ENCODE results near the gene SSMEM1. TPM values are rescaled to one million over a fixed set of nuclear protein-coding genes. Genes with fewer than 3 reads are reported as not detected.
"Not testable (repeated sequence)": the region's sequence is repeated elsewhere in the genome, so short reads cannot be mapped to it uniquely, and the experiment has no call there.

The SSMEM1 gene
- total RNA-seq, 1 donor from 2014 or later = not detected

DNA sequence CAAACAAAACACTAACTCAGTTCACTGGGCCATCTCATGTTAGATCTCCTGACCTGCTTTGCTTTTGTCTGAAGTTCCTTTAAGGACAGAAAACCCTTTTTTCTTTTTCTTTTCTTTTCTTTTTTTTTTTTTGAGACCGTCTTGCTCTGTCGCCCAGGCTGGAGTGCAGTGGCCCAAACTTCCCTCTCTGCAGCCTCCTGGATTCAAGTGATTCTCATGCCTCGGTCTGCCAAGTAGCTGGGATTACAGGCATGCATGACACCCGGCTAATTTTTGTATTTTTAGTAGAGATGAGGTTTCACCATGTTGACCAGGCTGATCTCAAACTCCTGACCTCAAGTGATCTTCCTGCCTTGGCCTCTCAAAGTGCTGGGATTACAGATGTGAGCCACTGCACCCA, 28.7 kb downstream of the SSMEM1 start:
- intact Hi-C loops (cut with DNase I); DNase-seq (ENCODE audit: low spot score): not testable (repeated sequence)

DNA sequence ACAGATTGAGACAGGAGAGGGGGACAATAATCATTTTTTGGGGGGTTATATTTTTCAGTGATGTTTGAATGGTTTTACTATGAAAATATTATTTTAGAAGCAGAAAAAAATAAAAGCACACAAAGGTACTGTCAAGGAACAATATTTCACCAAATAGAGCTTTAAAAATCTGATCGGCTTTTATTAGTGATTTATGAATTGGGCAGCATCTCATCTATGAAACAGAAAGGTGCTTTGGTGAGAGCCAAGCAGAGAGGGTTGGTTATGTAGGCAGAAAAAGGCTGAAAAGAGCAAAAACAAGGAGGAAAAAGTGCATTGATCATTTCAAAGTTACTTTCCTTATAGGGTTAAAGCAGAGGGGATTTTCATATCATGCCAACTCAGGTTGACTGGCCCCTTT, 32.6 kb downstream of the SSMEM1 start:
- DNase-seq (ENCODE audit: low spot score) = no peak
- intact Hi-C loops (cut with DNase I) = no loop called here

- intact Hi-C loops (cut with DNase I) = loop anchor here (2.0 kb wide), 1 partner anchor 480 kb away; no protein-coding TSS in a partner anchor
- DNase-seq (ENCODE audit: low spot score) = no peak
These were observed 34.7 kb downstream of the SSMEM1 start for GRCh38 chr7:130242198-130243014.

DNA sequence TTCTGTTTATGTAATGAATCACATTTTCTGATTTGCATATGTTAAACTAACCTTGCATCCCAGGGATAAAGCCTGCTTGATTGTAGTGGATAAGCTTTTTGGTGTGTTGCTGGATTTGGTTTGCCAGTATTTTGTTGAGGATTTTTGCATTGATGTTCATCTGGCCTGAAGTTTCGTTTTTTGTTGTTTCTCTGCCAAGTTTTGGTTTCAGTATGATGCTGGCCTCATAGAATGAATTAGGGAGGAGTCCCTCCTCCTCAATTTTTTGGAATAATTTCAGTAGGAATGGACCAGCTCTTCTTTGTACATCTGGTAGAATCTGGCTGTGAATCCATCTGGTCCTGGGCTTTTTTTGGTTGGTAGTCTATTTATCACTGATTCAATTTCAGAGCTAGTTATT, 35.8 kb downstream of the SSMEM1 start:
- intact Hi-C loops (cut with DNase I) = loop anchor here (2.0 kb wide), 1 partner anchor 479 kb away; no protein-coding TSS in a partner anchor

DNA sequence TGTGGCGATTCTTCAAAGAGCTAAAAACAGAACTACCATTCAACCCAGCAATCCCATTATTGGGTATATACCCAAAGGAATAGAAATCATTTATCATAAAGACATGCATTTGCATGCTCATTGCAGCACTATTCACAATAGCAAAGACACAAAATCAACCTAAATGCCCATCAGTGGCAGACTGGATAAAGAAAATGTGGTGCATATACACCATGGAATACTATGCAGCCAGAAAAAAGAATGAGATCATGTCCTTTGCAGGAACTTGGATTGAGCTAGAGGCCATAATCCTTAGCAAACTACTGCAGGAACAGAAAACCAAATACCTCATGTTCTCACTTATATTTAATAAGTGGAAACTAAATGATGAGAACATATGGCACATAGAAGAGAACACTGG, 38.8 kb downstream of the SSMEM1 start:
- intact Hi-C loops (cut with DNase I) = not testable (repeated sequence)

More for the DNA sequence above, 35.8 kb downstream of the SSMEM1 start:
- DNase-seq (ENCODE audit: low spot score) = not testable (repeated sequence)

DNA sequence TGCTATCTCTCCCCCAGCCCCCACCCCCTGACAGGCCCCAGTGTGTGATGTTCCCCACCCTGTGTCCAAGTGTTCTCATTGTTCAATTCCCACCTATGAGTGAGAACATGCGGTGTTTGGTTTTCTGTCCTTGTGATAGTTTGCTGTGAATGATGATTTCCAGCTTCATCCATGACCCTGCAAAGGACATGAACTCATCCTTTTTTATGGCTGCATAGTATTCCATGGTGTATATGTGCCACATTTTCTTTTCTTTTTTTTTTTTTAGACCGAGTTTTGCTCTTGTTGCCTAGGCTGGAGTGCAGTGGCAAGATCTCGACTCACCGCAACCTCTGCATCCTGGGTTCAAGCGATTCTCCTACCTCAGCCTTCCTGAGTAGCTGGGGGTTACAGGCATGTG, 41.2 kb downstream of the SSMEM1 start:
- intact Hi-C loops (cut with DNase I); DNase-seq (ENCODE audit: low spot score): not testable (repeated sequence)

More for the DNA sequence above, 38.8 kb downstream of the SSMEM1 start:
- not testable (repeated sequence) for DNase-seq (ENCODE audit: low spot score)

- DNase-seq (ENCODE audit: low spot score); intact Hi-C loops (cut with DNase I): not testable (repeated sequence)
These were observed 42.0 kb downstream of the SSMEM1 start for GRCh38 chr7:130249626-130250025.

DNA sequence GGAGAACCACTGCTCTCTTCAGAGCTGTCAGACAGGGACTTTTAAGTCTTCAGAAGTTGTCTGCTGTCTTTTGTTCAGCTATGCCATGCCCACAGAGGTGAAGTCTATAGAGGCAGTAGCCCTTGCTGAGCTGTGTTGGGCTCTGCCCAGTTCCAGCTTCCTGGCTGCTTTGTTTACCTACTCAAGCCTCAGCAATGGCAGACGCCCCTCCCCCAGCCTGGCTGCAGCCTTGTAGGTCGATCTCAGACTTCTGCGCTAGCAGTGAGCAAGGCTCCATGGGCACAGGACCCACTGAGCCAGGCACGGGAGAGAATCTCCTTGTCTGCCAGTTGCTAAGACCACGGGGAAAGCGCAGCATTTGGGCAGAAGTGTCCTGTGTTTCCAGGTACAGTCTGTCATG, 46.9 kb downstream of the SSMEM1 start:
- intact Hi-C loops (cut with DNase I) = no loop called here
- no peak for DNase-seq (ENCODE audit: low spot score)

GRCh38 chr7:130256704-130257103, 49.0 kb downstream of the SSMEM1 start:
- no peak for DNase-seq (ENCODE audit: low spot score)
- intact Hi-C loops (cut with DNase I) = no loop called here

DNA sequence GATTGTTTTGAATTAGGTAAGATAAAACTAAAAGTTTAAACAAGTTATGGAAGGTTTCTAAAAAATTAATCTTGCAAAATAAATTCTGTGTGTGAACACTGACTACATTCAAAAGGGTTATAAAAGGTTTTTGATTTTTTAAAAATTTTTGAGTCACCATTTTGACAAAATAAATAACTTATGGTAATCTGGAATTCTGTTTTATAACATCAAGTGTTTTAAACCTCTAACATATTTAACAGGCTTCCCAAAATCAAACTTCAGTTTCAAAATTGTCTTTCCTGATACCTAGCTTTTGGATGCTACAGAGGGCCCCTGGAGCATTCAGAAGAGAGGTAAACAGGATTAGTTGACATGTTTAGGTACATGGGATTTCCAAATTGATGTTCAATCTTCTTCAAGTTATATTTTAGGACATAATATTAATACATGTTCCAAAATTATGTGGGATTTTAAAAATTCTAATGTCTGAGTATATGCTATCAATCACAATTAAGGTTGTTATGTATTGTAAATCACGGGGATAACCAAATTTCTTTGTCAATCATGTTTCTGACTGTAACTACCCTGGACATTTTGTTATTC, 50.9 kb downstream of the SSMEM1 start:
- no peak for DNase-seq (ENCODE audit: low spot score)
- intact Hi-C loops (cut with DNase I) = no loop called here

DNA sequence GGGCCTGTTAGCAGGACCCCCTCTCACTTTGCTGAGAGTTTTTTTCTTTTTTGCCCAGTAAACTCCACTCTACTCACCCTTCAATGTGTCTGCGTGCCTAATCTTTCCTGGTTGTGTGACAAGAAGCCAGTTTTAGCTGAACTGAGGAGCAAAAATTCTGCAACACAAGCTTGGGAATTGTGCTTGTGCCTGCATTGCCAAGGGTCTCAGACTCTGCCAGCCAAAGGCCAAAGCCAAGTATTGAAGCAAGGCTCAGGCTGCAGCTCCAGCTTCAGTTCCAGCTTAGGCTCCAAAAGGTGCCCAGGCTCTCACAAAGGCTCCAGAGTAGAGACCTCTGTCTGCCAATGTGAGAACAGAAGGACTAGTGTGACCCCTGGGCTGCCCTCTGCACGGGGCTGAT, 54.8 kb downstream of the SSMEM1 start:
- no peak for DNase-seq (ENCODE audit: low spot score)
- intact Hi-C loops (cut with DNase I) = no loop called here

DNA sequence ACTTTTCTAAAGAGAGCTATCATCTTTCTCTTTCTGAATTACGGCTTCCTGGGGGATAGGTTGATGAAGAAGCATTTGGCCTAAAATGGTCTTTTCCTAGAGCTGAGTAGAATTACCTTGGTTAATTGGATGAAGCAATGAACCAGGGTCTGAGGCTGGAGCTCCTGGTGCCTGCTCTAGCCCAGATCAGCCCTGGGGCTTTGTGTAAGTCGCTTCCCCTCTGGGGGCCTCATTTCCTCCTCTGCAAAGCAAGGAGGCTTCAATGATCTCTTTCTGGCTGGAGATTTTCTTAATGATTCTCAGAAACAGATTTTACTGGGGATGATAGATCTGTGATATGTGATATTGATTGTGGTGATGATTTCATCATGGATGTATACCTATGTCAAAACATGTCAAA, 55.5 kb downstream of the SSMEM1 start:
- DNase-seq (ENCODE audit: low spot score) = no peak
- intact Hi-C loops (cut with DNase I) = no loop called here

Other genes with a start within 250 kb of the SSMEM1 start
- gene ZC3HC1, start 156.5 kb upstream of the SSMEM1 start, total RNA-seq = 17.6 TPM
- gene KLHDC10, start 137.3 kb upstream of the SSMEM1 start, total RNA-seq = 22.5 TPM
- gene TMEM209, start 2.5 kb upstream of the SSMEM1 start, total RNA-seq = 8.5 TPM
- not detected for gene CPA2, start 59.0 kb downstream of the SSMEM1 start, total RNA-seq
- gene CPA4, start 85.3 kb downstream of the SSMEM1 start, total RNA-seq = 0.16 TPM
- gene CPA5, start 137.0 kb downstream of the SSMEM1 start, total RNA-seq = not detected
- not detected for gene CPA1, start 172.6 kb downstream of the SSMEM1 start, total RNA-seq
- gene CEP41, start 233.2 kb downstream of the SSMEM1 start, total RNA-seq = 4.6 TPM